IMR-90 (cell line): ENCODE results near the gene ZNF277.

Experiments used
- BHLHE40 ChIP-seq: fragments of 150-350 bp; IDR thresholded peaks from 2 replicates; pipeline ENCODE4 v1.6.1; 2016; ENCODE audit warnings: mild to moderate bottlenecking, low read depth, low read length
- CEBPB ChIP-seq: IDR thresholded peaks from 2 replicates; pipeline ENCODE4 v1.6.1; 2012; ENCODE audit warnings: low read depth, low read length, improper control_type of control experiment
- MAFK ChIP-seq: IDR thresholded peaks from 2 replicates; pipeline ENCODE4 v1.6.1; 2012; ENCODE audit warnings: low read depth, low read length, improper control_type of control experiment
- MAZ ChIP-seq: IDR thresholded peaks from 2 replicates; pipeline ENCODE4 v1.6.1; 2012; ENCODE audit warnings: low read depth, mild to moderate bottlenecking, low read length, improper control_type of control experiment, moderate library complexity, borderline replicate concordance
- POLR2A ChIP-seq: IDR thresholded peaks from 2 replicates; pipeline ENCODE4 v1.6.1; 2012; ENCODE audit warnings: mild to moderate bottlenecking, low read depth, low read length
- RAD21 ChIP-seq: IDR thresholded peaks from 2 replicates; pipeline ENCODE4 v1.6.1; 2012; ENCODE audit warnings: low read length, improper control_type of control experiment
- RCOR1 ChIP-seq: IDR thresholded peaks from 2 replicates; pipeline ENCODE4 v1.6.1; 2012; ENCODE audit warnings: mild to moderate bottlenecking, low read length, improper control_type of control experiment; ENCODE audit not compliant: insufficient replicate concordance
- SMC3 ChIP-seq: fragments of 150-350 bp; IDR thresholded peaks from 2 replicates; pipeline ENCODE4 v1.6.1; 2016; ENCODE audit warnings: low read depth, mild to moderate bottlenecking, antibody characterized with exemption, low read length, moderate library complexity
- TF ChIP-seq, protein P1 (sequence below): conservative IDR thresholded peaks from 2 replicates; pipeline ENCODE4 v1.5.1; 2012; ENCODE audit warnings: mild to moderate bottlenecking, low read depth, low read length, improper control_type of control experiment
- TF ChIP-seq, protein P2 (sequence below): fragments of 150-350 bp; IDR thresholded peaks from 2 replicates; pipeline ENCODE4 v1.6.1; 2017; ENCODE audit warnings: mild to moderate bottlenecking, antibody characterized with exemption, low read length, low read depth

DNA sequence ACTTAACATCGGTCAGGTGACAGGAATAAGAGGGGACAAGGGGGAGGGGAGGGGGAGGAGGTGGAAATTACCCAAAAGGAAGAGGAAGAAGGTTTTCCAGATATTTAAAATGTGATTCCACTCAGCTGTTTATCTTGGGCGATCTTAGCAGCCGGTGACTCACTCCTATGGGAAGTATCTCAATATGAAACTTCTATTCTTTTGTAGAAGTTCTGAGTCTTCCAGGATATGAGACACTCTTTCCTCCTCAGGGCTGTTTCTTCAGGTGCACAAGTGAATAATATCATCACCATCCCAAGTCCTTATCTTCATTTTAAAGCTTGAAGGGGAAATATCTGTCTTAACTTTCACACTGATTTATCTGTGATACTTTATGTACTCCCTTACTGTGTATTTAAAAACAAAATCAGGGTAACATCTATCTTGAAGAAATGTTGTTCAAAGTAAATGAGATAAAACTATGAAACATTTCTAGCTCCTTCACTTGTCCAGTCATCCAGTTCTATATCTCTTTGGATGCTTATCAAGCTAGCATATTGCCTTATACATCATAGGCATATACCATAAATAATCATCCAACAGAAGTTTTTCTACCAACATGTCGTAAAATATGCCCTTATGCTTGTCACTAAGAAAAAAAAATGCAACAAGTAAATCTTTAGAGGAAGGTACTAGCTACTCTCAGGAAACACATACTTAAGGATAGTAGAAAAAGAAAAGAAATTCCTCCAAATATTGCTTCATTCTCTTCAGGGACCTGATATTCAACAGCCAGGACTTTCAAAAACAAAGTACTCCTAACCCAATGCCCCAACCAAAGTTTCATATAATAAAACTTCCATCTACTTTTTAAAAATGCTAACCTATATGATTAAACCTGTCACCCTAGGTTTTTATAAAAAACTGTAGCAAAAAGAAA is 14.0 kb upstream of the ZNF277 start:
- TF ChIP-seq POLR2A (no peak), CEBPB (no peak), RAD21 (no peak), SMC3 (no peak), RCOR1 (no peak), BHLHE40 (no peak), MAZ (no peak), MAFK (no peak)
- TF ChIP-seq, protein P1, sequence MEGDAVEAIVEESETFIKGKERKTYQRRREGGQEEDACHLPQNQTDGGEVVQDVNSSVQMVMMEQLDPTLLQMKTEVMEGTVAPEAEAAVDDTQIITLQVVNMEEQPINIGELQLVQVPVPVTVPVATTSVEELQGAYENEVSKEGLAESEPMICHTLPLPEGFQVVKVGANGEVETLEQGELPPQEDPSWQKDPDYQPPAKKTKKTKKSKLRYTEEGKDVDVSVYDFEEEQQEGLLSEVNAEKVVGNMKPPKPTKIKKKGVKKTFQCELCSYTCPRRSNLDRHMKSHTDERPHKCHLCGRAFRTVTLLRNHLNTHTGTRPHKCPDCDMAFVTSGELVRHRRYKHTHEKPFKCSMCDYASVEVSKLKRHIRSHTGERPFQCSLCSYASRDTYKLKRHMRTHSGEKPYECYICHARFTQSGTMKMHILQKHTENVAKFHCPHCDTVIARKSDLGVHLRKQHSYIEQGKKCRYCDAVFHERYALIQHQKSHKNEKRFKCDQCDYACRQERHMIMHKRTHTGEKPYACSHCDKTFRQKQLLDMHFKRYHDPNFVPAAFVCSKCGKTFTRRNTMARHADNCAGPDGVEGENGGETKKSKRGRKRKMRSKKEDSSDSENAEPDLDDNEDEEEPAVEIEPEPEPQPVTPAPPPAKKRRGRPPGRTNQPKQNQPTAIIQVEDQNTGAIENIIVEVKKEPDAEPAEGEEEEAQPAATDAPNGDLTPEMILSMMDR, result no peak
- TF ChIP-seq, protein P2, sequence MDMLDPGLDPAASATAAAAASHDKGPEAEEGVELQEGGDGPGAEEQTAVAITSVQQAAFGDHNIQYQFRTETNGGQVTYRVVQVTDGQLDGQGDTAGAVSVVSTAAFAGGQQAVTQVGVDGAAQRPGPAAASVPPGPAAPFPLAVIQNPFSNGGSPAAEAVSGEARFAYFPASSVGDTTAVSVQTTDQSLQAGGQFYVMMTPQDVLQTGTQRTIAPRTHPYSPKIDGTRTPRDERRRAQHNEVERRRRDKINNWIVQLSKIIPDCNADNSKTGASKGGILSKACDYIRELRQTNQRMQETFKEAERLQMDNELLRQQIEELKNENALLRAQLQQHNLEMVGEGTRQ, result no peak
